ENCODE data around the gene CENPX. TPM values are rescaled to one million over a fixed set of nuclear protein-coding genes. Genes with fewer than 3 reads are reported as not detected.

CENPX gene
- total and polyA plus RNA-seq, 2 of the 13 experiments (the other 11 are each of a cell fraction or from before 2014, with no cell fraction given), result 92.7 to 170 TPM

GRCh38 chr17:81976332-81977210, 46.1 kb downstream of the CENPX start (continued):
- TF ChIP-seq, protein P1, sequence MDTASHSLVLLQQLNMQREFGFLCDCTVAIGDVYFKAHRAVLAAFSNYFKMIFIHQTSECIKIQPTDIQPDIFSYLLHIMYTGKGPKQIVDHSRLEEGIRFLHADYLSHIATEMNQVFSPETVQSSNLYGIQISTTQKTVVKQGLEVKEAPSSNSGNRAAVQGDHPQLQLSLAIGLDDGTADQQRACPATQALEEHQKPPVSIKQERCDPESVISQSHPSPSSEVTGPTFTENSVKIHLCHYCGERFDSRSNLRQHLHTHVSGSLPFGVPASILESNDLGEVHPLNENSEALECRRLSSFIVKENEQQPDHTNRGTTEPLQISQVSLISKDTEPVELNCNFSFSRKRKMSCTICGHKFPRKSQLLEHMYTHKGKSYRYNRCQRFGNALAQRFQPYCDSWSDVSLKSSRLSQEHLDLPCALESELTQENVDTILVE (CRISPR knock-in tag; IDR thresholded peaks at IDR 0.05), result no peak; the same call in 1 of the 2 replicates
- peak; percentile 62; the same call in 1 of the 2 replicates for TF ChIP-seq HIC2 (CRISPR knock-in tag; IDR thresholded peaks at IDR 0.05; ENCODE audit: low read depth)
- no peak for TF ChIP-seq ZNF773 (CRISPR knock-in tag; IDR thresholded peaks at IDR 0.05; ENCODE audit: borderline replicate concordance)
- TF ChIP-seq HOXA7 (CRISPR knock-in tag; IDR thresholded peaks at IDR 0.05), result no peak
- TF ChIP-seq, protein P2, sequence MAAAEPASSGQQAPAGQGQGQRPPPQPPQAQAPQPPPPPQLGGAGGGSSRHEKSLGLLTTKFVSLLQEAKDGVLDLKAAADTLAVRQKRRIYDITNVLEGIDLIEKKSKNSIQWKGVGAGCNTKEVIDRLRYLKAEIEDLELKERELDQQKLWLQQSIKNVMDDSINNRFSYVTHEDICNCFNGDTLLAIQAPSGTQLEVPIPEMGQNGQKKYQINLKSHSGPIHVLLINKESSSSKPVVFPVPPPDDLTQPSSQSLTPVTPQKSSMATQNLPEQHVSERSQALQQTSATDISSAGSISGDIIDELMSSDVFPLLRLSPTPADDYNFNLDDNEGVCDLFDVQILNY (CRISPR knock-in tag; conservative IDR thresholded peaks at IDR 0.05), result no peak
- TF ChIP-seq ZNF382 (CRISPR knock-in tag; IDR thresholded peaks at IDR 0.05; ENCODE audit: borderline replicate concordance), result no peak
- no peak; the same call in 1 of the 2 replicates for TF ChIP-seq ZFP90 (CRISPR knock-in tag; IDR thresholded peaks at IDR 0.05; ENCODE audit: borderline replicate concordance)
- 0 out of 2 replicates have a peak, but pooled peaks have one; percentile 41 for TF ChIP-seq ZNF430 (CRISPR knock-in tag; IDR thresholded peaks at IDR 0.05)
- TF ChIP-seq NR2C2 (CRISPR knock-in tag; IDR thresholded peaks at IDR 0.05; ENCODE audit: borderline replicate concordance), result no peak; the same call in 1 of the 2 replicates
- TF ChIP-seq, protein P3, sequence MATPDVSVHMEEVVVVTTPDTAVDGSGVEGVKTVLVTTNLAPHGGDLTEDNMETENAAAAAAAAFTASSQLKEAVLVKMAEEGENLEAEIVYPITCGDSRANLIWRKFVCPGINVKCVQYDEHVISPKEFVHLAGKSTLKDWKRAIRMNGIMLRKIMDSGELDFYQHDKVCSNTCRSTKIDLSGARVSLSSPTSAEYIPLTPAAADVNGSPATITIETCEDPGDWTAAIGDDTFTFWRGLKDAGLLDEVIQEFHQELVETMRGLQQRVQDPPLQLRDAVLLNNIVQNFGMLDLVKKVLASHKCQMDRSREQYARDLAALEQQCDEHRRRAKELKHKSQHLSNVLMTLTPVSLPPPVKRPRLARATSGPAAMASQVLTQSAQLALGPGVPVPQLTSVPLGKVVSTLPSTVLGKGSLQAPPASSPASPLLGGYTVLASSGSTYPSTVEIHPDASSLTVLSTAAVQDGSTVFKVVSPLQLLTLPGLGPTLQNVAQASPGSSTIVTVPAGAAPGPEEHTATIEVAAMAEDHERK (CRISPR knock-in tag; IDR thresholded peaks at IDR 0.05; ENCODE audit: low read depth), result no peak
- no peak for TF ChIP-seq JDP2 (CRISPR knock-in tag; IDR thresholded peaks at IDR 0.05; ENCODE audit: borderline replicate concordance)
- TF ChIP-seq TCF12 (IDR thresholded peaks at IDR 0.05), result no peak
- no peak for TF ChIP-seq TCF12 (CRISPR knock-in tag; IDR thresholded peaks at IDR 0.05)
- TF ChIP-seq ZNF761 (CRISPR knock-in tag; conservative IDR thresholded peaks at IDR 0.05), result no peak
- TF ChIP-seq PCBP2 (optimal IDR thresholded peaks at IDR 0.05; ENCODE audit: low read depth, low read length, poor library complexity, severe bottlenecking), result no peak
- TF ChIP-seq, protein P4, sequence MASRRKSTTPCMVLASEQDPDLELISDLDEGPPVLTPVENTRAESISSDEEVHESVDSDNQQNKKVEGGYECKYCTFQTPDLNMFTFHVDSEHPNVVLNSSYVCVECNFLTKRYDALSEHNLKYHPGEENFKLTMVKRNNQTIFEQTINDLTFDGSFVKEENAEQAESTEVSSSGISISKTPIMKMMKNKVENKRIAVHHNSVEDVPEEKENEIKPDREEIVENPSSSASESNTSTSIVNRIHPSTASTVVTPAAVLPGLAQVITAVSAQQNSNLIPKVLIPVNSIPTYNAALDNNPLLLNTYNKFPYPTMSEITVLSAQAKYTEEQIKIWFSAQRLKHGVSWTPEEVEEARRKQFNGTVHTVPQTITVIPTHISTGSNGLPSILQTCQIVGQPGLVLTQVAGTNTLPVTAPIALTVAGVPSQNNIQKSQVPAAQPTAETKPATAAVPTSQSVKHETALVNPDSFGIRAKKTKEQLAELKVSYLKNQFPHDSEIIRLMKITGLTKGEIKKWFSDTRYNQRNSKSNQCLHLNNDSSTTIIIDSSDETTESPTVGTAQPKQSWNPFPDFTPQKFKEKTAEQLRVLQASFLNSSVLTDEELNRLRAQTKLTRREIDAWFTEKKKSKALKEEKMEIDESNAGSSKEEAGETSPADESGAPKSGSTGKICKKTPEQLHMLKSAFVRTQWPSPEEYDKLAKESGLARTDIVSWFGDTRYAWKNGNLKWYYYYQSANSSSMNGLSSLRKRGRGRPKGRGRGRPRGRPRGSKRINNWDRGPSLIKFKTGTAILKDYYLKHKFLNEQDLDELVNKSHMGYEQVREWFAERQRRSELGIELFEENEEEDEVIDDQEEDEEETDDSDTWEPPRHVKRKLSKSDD (CRISPR knock-in tag; IDR thresholded peaks at IDR 0.05; ENCODE audit: low read depth), result peak; percentile 29; the same call in 1 of the 2 replicates
- TF ChIP-seq, protein P5, sequence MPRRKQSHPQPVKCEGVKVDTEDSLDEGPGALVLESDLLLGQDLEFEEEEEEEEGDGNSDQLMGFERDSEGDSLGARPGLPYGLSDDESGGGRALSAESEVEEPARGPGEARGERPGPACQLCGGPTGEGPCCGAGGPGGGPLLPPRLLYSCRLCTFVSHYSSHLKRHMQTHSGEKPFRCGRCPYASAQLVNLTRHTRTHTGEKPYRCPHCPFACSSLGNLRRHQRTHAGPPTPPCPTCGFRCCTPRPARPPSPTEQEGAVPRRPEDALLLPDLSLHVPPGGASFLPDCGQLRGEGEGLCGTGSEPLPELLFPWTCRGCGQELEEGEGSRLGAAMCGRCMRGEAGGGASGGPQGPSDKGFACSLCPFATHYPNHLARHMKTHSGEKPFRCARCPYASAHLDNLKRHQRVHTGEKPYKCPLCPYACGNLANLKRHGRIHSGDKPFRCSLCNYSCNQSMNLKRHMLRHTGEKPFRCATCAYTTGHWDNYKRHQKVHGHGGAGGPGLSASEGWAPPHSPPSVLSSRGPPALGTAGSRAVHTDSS (CRISPR knock-in tag; conservative IDR thresholded peaks at IDR 0.05), result no peak

Data from HepG2 (cell line).